Upper lobe of right lung (tissue), 1 donor: Measurements from ENCODE around the gene OSBPL10. TPM values are rescaled to one million over a fixed set of nuclear protein-coding genes. Genes with fewer than 3 reads are reported as not detected.

Experiments used
- ATAC-seq: fragments of 200-7000 bp; cut with Tn5 transposase; one replicate; pipeline ENCODE4 v1.9.1; 2020; ENCODE audit warnings: mild to moderate bottlenecking, moderate library complexity
- DNase-seq: peaks from one replicate; pipeline ENCODE4 v3.0.0-alpha.2; 2020
- H3K27ac ChIP-seq: fragments of 200-600 bp; one replicate; pipeline ENCODE4 v1.8.0; 2022
- H3K27me3 ChIP-seq: fragments of 200-600 bp; one replicate; pipeline ENCODE4 v1.8.0; 2022; ENCODE audit warnings: mild to moderate bottlenecking
- H3K36me3 ChIP-seq: fragments of 200-600 bp; one replicate; pipeline ENCODE4 v1.8.0; 2022
- H3K4me1 ChIP-seq: fragments of 200-600 bp; one replicate; pipeline ENCODE4 v1.8.0; 2022
- H3K4me3 ChIP-seq: fragments of 200-600 bp; one replicate; pipeline ENCODE4 v1.8.0; 2022; ENCODE audit warnings: mild to moderate bottlenecking
- H3K9me3 ChIP-seq: fragments of 200-600 bp; one replicate; pipeline ENCODE4 v1.8.0; 2022
- intact Hi-C: fragments of 100-400 bp; cut with DNase I; formaldehyde crosslinking; loops from one replicate; pipeline ENCODE4 v1.11.0; 2022
- total RNA-seq: library from RNA; stranded (reverse); fragmentation: NEBNext Ultra II Directional; extraction: Animal tissue kit (Norgen Biotek cat#: 25700); gene quantifications from one replicate; pipeline ENCODE4 v1.2.1, GENCODE V29; 2021
- TF ChIP-seq, protein P1 (sequence below): fragments of 200-600 bp; IDR thresholded peaks from one replicate; pipeline ENCODE4 v1.8.0; 2022; ENCODE audit warnings: antibody characterized with exemption
- donor health status: DM: no; HTN: yes; CAD: no; lungs with severe emphysema.

OSBPL10 gene
- total RNA-seq, 1 donor from 2014 or later, result 30.8 TPM

DNA sequence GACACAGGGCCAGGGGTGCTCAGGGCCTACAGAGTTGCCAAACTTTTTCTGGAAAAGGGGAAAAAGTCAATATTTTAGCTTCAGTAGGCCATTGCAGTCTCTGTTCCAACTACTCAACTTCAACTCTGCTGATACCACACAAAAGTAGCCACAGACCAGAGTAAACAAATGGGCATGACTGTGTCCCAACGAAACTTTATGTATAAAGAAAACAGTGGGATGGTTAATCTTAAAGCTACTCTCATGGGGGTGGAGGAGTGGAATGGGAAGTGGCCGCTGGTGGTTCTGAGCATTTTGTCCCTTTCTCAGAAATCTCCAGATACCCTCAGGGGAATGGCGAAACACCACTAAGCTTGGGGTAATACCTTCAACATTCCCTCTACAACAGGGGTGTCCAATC is 69.9 kb downstream of the OSBPL10 start:
- Histone ChIP-seq H3K9me3 (no peaks in the 10 kb centered on the region), H3K4me3 (no peak overlapping the region), H3K27me3 (no peaks in the 10 kb centered on the region), H3K36me3 (no peaks in the 10 kb centered on the region), H3K27ac (no peak overlapping the region), H3K4me1 (peaks cover 3% of the 10 kb centered on the region)
- ATAC-seq, result no peak
- DNase-seq, result no peak
- TF ChIP-seq, protein P1, sequence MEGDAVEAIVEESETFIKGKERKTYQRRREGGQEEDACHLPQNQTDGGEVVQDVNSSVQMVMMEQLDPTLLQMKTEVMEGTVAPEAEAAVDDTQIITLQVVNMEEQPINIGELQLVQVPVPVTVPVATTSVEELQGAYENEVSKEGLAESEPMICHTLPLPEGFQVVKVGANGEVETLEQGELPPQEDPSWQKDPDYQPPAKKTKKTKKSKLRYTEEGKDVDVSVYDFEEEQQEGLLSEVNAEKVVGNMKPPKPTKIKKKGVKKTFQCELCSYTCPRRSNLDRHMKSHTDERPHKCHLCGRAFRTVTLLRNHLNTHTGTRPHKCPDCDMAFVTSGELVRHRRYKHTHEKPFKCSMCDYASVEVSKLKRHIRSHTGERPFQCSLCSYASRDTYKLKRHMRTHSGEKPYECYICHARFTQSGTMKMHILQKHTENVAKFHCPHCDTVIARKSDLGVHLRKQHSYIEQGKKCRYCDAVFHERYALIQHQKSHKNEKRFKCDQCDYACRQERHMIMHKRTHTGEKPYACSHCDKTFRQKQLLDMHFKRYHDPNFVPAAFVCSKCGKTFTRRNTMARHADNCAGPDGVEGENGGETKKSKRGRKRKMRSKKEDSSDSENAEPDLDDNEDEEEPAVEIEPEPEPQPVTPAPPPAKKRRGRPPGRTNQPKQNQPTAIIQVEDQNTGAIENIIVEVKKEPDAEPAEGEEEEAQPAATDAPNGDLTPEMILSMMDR, result no peak
- intact Hi-C loops, result no loop called here

DNA sequence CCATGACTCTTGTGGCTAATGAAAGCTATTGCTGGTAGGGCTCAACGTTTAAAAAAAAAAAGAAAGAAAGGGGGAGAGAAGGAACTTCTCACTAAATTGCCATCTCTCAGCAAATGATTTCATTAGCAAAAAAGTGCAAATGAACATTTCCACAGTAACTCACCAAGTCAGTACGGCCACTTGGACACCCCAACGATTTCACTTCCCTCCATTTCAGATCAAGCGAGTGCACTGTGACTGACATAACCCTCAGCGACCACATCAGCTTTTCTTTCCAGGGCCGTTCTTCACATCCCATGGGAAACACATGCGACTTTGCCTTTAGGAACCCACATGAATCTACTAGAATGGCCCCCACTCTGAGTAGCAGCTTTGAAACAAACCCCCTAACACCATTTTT is 71.6 kb downstream of the OSBPL10 start:
- ATAC-seq, result no peak
- Histone ChIP-seq H3K27ac (no peak overlapping the region), H3K4me3 (no peak overlapping the region), H3K27me3 (no peaks in the 10 kb centered on the region), H3K4me1 (peaks cover 6% of the 10 kb centered on the region), H3K36me3 (no peaks in the 10 kb centered on the region), H3K9me3 (no peaks in the 10 kb centered on the region)
- no peak for DNase-seq
- intact Hi-C loops, result no loop called here
- TF ChIP-seq, protein P1, result no peak

DNA sequence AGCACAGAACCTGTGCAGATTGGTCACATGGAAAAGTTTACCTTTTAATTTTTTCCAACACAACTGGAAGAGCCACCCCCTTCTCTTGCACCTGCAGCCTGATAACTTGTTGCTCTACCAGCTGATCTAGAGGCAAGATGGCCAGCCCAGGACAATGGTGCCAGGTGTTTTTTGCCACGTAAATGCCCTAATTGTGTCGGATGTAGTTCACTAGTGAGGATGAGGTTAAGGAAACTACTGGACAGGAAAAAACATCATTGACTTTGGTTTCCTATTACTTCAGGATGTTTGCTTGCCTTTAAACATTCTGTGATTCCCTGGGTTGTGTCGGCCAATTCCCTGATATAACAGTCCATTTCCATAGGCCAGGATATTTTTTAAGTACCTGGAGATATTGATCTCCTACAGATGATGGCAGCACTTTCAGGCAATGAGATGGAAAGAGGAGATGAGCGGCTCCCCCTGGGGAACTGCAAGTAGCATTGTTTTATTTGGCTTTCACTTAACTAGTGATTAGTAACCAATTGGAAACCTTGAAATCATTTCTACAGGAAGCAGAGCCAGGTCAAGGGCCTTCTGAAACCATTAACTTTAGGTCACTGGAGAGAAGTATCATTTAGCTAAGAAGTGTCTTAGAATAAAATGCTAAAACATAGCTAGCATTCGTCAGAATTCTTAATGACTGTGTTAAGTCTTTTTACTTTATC is 72.5 kb downstream of the OSBPL10 start:
- DNase-seq (no peak), ATAC-seq (peak; percentile 53)
- H3K27ac ChIP-seq, result no peak overlapping the region
- intact Hi-C loops, result no loop called here
- H3K9me3 ChIP-seq, result no peaks in the 10 kb centered on the region
- no peaks in the 10 kb centered on the region for H3K36me3 ChIP-seq
- H3K4me3 ChIP-seq, result no peak overlapping the region
- no peaks in the 10 kb centered on the region for H3K27me3 ChIP-seq
- TF ChIP-seq, protein P1, result no peak
- H3K4me1 ChIP-seq, result peaks cover 6% of the 10 kb centered on the region

DNA sequence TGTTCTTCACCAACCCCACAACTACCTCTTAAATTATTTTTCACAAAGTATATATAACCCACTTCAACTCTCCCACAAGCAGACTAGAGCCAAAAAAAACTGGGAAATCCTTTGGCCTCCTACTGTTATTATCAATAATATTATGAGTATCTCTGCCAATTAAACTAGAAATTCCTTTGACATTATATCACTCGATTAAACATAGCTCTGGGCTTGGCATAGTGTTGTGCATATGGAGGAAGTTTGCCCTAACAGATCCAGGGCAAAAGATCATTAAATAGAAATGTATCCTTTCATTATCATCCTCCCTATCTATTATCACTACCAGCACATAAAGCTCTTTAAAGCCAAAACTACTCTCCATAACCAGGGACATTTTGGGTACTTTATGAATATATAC is 74.9 kb downstream of the OSBPL10 start:
- no peaks in the 10 kb centered on the region for H3K27me3 ChIP-seq
- no peak for DNase-seq
- peaks cover 6% of the 10 kb centered on the region for H3K4me1 ChIP-seq
- no peak overlapping the region for H3K4me3 ChIP-seq
- H3K9me3 ChIP-seq, result no peaks in the 10 kb centered on the region
- intact Hi-C loops, result no loop called here
- TF ChIP-seq, protein P1, result no peak
- H3K27ac ChIP-seq, result no peak overlapping the region
- no peaks in the 10 kb centered on the region for H3K36me3 ChIP-seq
- no peak for ATAC-seq

DNA sequence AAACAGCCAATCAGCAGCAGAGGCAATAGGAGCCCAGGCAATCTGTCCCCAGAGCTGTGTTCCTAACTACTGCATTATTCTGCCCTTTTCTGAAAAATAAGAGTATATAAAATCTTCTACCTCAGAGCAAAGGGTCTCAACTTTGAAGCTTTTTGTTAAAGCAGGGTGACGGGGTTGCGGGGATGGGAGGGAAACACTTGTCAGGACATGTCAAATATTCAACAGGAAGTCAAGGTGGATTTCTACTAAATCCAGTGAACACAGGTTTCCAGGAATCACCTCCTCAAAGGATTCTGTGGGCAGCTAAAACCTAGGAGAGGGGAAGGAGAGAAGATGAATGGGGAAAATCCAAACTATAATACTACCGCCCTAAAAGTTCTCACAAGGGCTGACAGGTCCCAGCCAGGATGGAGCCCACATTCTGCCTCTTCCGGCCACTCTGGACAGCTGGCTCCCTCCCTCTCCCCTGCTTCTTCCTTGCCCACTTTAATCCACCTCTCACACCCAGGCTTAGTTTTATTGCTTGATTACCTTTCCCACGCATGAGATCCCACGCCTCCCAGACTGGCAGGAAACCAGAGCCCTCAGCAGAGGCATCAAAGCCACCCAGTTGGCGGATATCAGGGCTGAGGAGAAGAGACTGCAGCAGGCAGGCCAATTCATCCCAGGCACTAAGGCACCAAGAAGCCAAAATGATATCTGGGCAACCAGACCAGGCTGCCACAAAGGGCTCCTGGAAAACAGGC is 77.2 kb downstream of the OSBPL10 start:
- Histone ChIP-seq H3K27ac (no peak overlapping the region), H3K9me3 (no peaks in the 10 kb centered on the region), H3K36me3 (no peaks in the 10 kb centered on the region), H3K4me1 (peaks cover 6% of the 10 kb centered on the region), H3K4me3 (no peak overlapping the region), H3K27me3 (no peaks in the 10 kb centered on the region)
- TF ChIP-seq, protein P1, result no peak
- DNase-seq (no peak), ATAC-seq (no peak)
- intact Hi-C loops, result no loop called here
